Panc1 (cell line): ENCODE measurements around the gene SNED1.

Experiments
- POLR2AphosphoS5 ChIP-seq: IDR thresholded peaks from 2 replicates; pipeline ENCODE4 v1.6.1; 2012; ENCODE audit warnings: mild to moderate bottlenecking, low read depth, low read length, moderate library complexity
- REST ChIP-seq, 2 experiments: IDR thresholded peaks; 2 replicates each; pipeline ENCODE4 v1.6.1; 2011 to 2012; ENCODE audit warnings: low read depth in 2 of 2, control low read depth in 1 of 2, low read length in 1 of 2, mild to moderate bottlenecking in 1 of 2, moderate library complexity in 1 of 2; ENCODE audit not compliant: insufficient read depth in 1 of 2
- SIN3A ChIP-seq: IDR thresholded peaks from 2 replicates; pipeline ENCODE4 v1.6.1; 2012; ENCODE audit warnings: low read depth, mild to moderate bottlenecking, low read length, moderate library complexity, borderline replicate concordance; ENCODE audit not compliant: insufficient read depth
- TF ChIP-seq, protein P1 (sequence below): fragments of 450-650 bp; IDR thresholded peaks from 2 replicates; pipeline ENCODE4 v1.5.1; 2017; ENCODE audit warnings: mild to moderate bottlenecking

GRCh38 chr2:241135737-241136136 is 137.3 kb downstream of the SNED1 start:
- TF ChIP-seq, protein P1, sequence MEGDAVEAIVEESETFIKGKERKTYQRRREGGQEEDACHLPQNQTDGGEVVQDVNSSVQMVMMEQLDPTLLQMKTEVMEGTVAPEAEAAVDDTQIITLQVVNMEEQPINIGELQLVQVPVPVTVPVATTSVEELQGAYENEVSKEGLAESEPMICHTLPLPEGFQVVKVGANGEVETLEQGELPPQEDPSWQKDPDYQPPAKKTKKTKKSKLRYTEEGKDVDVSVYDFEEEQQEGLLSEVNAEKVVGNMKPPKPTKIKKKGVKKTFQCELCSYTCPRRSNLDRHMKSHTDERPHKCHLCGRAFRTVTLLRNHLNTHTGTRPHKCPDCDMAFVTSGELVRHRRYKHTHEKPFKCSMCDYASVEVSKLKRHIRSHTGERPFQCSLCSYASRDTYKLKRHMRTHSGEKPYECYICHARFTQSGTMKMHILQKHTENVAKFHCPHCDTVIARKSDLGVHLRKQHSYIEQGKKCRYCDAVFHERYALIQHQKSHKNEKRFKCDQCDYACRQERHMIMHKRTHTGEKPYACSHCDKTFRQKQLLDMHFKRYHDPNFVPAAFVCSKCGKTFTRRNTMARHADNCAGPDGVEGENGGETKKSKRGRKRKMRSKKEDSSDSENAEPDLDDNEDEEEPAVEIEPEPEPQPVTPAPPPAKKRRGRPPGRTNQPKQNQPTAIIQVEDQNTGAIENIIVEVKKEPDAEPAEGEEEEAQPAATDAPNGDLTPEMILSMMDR, result no peak
- TF ChIP-seq REST (IDR thresholded peaks at IDR 0.05; ENCODE audit: insufficient read depth in 1 of 2, low read depth in 2 of 2, low read length in 1 of 2), result no peak
- TF ChIP-seq POLR2AphosphoS5, result no peak
- no peak for TF ChIP-seq SIN3A
